ENCODE data around the gene WFS1. TPM values are rescaled to one million over a fixed set of nuclear protein-coding genes. Genes with fewer than 3 reads are reported as not detected.
A peak's percentile ranks its signal among the peaks of the same experiment; 100 is the strongest.

The WFS1 gene
- total RNA-seq, 1 donor from 2014 or later = 109 TPM

DNA sequence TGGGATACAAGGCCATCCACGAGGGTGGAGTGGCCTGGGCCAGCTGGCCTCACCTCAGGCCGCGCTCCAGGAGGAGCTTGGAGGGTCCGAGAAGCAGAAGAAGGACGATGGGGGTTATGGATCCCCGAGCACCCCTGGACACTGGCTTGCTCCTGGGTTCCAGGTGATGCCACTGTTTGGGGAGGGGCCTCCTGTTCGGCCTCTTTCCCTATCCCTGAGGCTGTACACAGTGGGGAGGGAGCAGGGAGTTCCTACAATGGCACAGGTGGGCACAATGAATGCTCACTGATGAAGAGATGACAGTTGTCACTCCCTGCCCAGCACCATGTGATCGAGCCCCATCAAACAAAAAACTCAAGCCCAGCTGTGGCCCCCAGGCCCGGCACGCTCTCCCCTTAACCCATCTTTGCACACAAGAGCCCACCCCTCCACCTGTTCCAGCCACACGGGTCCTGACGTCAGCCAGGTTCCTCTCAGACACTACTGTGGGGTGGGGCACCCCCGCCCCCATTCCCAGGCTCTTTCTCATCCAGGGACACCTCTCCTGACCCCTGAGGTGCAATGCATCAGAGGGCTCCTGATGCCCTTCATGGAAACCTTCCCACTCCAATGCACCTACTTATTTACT, 70.3 kb downstream of the WFS1 start:
- no peak for DNase-seq (ENCODE audit: low spot score)

DNA sequence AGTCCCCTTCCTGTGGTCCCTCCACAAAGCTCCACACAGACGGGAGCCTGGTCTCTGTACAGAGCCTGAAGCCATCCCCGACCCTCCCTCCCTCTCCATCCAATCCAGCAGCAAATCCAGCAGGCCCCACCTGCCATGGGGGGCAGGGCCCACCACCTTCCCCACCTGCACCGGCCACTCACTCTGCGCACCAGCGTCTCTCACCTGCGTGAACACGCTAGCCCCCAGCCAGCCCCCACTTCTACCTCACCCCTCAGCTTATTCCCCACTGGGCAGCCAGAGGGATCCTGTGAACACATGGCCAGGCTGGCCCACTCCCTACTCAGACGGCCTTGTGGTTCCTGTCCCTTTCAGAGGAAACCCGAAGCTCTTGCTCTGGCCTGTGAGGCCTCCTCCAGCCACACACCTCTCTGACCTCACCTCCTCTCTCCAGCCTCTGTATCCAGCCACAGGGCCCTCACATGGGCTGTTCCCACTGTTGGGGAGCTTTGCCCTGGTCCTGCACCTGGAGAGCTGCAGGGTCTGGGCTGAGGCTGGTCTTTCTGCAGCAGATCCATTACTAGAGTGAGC, 70.9 kb downstream of the WFS1 start:
- DNase-seq (ENCODE audit: low spot score) = no peak

DNA sequence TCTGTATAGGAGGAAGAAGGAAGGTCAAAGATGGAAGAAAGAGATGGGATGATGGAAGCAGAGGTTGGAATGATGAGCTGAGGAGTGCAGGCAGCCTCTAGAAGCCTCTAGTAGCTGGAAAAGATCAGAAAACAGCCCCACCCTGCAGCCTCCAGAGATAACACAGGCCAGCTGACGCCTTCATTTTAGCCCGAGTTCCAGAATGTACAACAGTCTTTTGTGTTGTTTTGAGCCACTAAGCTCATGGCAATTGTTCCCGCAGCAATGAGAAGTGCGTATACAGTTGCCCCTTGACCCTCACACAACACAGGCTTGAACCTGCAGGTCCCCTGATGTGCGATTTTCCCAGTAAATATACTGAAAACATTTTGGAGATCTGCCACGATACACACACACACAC, 72.0 kb downstream of the WFS1 start:
- no peak for DNase-seq (ENCODE audit: low spot score)

- no peak for DNase-seq (ENCODE audit: low spot score)
Observed at GRCh38 chr4:6342530-6343293, 73.1 kb downstream of the WFS1 start.

DNA sequence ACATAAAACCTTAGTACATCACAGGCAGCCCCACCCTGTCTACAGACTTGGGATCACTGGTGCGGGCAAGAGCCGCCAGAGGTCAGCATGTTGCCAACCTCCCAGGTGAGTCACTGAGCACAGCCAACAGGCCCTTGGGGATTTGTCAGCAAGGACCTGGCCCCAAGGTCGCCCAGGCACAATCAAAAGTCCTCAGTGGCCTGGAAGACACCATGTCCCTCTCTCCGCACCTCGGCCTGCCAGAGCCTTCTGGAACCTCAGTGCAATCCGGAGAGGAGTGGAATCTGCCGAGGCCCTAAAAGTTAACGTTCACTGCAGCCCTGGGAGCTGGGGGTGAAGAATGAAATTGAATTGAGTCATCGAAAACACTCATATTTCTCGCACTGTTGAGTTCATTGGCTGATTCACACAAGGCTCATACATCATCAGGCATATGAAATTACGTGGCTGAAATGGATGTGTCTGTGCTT, 74.3 kb downstream of the WFS1 start:
- DNase-seq (ENCODE audit: low spot score) = peak; percentile 31

GRCh38 chr4:6345096-6345830, 75.6 kb downstream of the WFS1 start:
- no peak for DNase-seq (ENCODE audit: low spot score)

- DNase-seq (ENCODE audit: low spot score) = no peak
Observed at GRCh38 chr4:6345866-6346265, 76.2 kb downstream of the WFS1 start.

GRCh38 chr4:6346373-6347110, 76.9 kb downstream of the WFS1 start:
- DNase-seq (ENCODE audit: low spot score) = no peak

GRCh38 chr4:6347511-6348045, 77.9 kb downstream of the WFS1 start:
- DNase-seq (ENCODE audit: low spot score) = no peak

DNA sequence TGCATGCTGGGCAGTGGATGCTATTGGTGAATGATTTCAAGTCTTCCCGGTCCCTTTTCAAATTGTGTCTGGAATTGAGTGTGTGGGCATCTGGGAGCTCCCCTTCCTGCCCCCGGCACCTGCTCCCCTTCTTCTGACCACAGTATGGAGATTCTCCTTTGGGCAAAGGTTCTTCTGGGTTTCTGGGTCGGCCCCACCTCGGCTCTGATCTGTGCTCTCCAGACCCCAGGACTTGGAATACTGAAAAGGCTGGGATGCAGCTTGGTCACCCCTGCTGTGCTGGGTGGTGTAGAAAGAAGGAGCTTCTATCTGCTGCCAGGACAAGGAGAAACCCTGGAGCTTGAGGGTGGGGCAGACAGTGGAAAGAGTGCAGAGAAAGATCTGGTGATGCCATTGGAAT, 78.8 kb downstream of the WFS1 start:
- DNase-seq (ENCODE audit: low spot score) = no peak

GRCh38 chr4:6349896-6350603, 80.4 kb downstream of the WFS1 start:
- DNase-seq (ENCODE audit: low spot score) = no peak

- DNase-seq (ENCODE audit: low spot score) = no peak
Observed at GRCh38 chr4:6350646-6351045, 81.0 kb downstream of the WFS1 start.

DNA sequence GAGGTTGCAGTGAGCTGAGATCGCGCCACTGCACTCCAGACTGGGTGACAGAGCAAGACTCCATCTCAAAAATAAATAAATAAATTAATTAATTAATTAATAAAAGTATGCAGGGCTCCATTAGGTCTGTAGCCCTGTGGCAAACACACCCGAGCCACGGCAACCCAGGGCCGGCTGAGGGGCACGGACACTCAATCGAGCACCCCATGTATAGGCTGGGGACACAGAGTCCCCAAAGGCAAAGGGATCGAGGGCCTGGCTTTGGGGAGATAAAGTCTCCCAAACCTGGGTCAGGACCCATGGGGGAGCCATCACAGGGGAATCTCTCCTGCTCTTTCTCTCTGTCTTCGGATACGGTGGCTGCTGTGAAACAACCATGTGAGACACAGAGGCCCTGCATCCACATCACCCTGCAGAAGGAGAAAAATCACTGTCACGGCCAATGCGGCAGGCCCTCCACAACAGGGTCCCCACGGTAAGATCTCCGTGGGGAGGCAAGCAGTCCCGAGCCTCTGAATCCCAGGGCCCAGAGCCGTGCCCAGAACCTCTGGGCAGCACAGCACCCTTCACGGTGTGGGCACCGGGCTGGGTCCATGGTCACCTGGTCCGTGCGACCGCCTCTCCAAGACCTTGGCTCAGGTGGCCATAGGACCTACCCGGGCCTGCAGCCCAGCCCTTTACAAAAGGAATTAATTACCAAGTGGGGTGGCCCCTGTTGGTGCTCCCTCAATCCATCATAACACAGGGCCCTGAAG, 81.8 kb downstream of the WFS1 start:
- no peak for DNase-seq (ENCODE audit: low spot score)

DNA sequence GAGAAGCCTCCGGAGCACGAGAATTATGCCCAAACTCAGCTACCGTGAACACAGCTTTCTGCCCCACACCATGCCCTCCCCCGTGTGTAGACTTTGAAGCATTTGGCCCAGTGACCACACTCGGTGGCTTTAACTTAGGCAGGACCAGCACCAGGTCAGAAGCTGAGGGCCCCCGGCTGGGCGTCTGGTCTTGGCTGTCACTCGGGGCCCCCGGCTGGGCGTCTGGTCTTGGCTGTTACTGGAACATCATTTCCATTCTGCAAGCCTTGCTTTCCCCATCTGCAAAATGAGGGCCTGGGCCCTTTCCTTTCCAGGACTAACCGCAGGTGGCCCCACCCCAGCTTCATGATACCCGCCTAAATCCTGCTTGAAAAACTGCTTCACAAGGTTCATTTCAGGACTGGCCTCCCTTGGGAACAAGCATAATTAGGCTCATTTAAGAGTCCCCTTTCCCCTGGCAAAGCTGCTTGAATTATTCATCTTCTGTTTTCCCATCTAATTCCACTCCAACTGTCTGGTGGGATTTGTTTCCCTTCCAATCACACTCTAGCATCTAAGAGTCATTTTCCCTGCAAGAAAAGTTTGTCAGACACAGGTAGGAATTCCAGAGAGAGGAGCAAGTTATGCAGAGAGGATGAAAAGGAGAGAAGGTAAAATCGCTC, 82.5 kb downstream of the WFS1 start:
- DNase-seq (ENCODE audit: low spot score) = no peak

Other genes starting within 250 kb of the WFS1 start
- gene JAKMIP1, start 69.3 kb upstream of the WFS1 start, total RNA-seq = 0.37 TPM
- 0.49 TPM for gene PPP2R2C, start 202.8 kb downstream of the WFS1 start, total RNA-seq

All from mucosa of gallbladder (tissue), 1 donor.